Neural cell (in vitro differentiated cells): ENCODE measurements around the gene PGAP1. TPM values are rescaled to one million over a fixed set of nuclear protein-coding genes. Genes with fewer than 3 reads are reported as not detected.

Source experiments
- H2AFZ ChIP-seq: fragments of 200-600, 300-800 bp; sonication (generic), shearing (Covaris generic); 2 replicates; pipeline ENCODE4 v1.6.0; 2014; ENCODE audit warnings: low read depth, mild to moderate bottlenecking, antibody characterized with exemption, low read length, moderate library complexity
- H3F3A ChIP-seq: fragments of 200-600 bp; shearing (Covaris generic); 2 replicates; pipeline ENCODE4 v1.6.1; 2016; ENCODE audit warnings: mild to moderate bottlenecking, moderate library complexity, mixed read lengths, antibody characterized with exemption, low read length; ENCODE audit not compliant: insufficient read depth, poor library complexity, severe bottlenecking
- H3K27ac ChIP-seq: fragments of 200-600, 300-800 bp; sonication (generic), shearing (Covaris generic); 2 replicates; pipeline ENCODE4 v1.5.1; 2014; ENCODE audit warnings: mild to moderate bottlenecking, low read length, moderate library complexity
- H3K27me3 ChIP-seq: fragments of 300-800, 200-600 bp; sonication (generic), shearing (Covaris generic); 2 replicates; pipeline ENCODE4 v1.6.0; 2014; ENCODE audit warnings: mild to moderate bottlenecking, low read depth, low read length, moderate library complexity; ENCODE audit not compliant: insufficient read depth
- H3K36me3 ChIP-seq: fragments of 300-800, 200-600 bp; sonication (generic), shearing (Covaris generic); 2 replicates; pipeline ENCODE4 v1.5.1; 2014; ENCODE audit warnings: mild to moderate bottlenecking, antibody characterized with exemption, low read length, moderate library complexity; ENCODE audit not compliant: insufficient read depth
- H3K4me2 ChIP-seq: fragments of 300-800, 200-600 bp; sonication (generic), shearing (Covaris generic); 2 replicates; pipeline ENCODE4 v1.6.0; 2014; ENCODE audit warnings: mild to moderate bottlenecking, low read length
- H3K4me3 ChIP-seq: fragments of 300-800, 200-600 bp; sonication (generic), shearing (Covaris generic); 2 replicates; pipeline ENCODE4 v1.5.1; 2014; ENCODE audit warnings: mild to moderate bottlenecking, low read length, moderate library complexity
- H3K79me2 ChIP-seq: fragments of 200-600 bp; shearing (Covaris generic); replicated peaks from 2 replicates; pipeline ENCODE4 v1.6.0; 2014; ENCODE audit warnings: mild to moderate bottlenecking, low read length, moderate library complexity; ENCODE audit not compliant: insufficient read depth
- H3K9ac ChIP-seq: fragments of 300-800, 200-600 bp; sonication (generic), shearing (Covaris generic); 2 replicates; pipeline ENCODE4 v1.6.1; 2016; ENCODE audit warnings: mild to moderate bottlenecking, low read length, mixed read lengths
- H3K9me2 ChIP-seq: fragments of 200-600 bp; shearing (Covaris generic); 2 replicates; pipeline ENCODE4 v1.6.1; 2016; ENCODE audit warnings: mild to moderate bottlenecking, low read length, mixed read lengths; ENCODE audit not compliant: insufficient read depth
- H3K9me3 ChIP-seq: fragments of 200-600, 300-800 bp; sonication (generic), shearing (Covaris generic); 2 replicates; pipeline ENCODE4 v1.6.1; 2016; ENCODE audit warnings: mild to moderate bottlenecking, mixed run types, low read length, moderate library complexity, mixed read lengths
- H4K20me1 ChIP-seq: fragments of 200-600 bp; shearing (Covaris generic); 2 replicates; pipeline ENCODE4 v1.6.1; 2016; ENCODE audit warnings: mild to moderate bottlenecking, mixed run types; ENCODE audit not compliant: insufficient read depth
- CTCF ChIP-seq: fragments of 450-650 bp; IDR thresholded peaks from 2 replicates; pipeline ENCODE4 v1.5.1; 2014; ENCODE audit warnings: antibody characterized with exemption, mild to moderate bottlenecking, moderate library complexity; ENCODE audit not compliant: poor library complexity, severe bottlenecking
- EZH2 ChIP-seq: fragments of 200-600, 300-800 bp; shearing (Covaris generic), sonication (generic); IDR thresholded peaks from 2 replicates; pipeline ENCODE4 v1.6.1; 2014; ENCODE audit warnings: antibody characterized with exemption, low read length, borderline replicate concordance, mild to moderate bottlenecking; ENCODE audit not compliant: insufficient read depth, poor library complexity, severe bottlenecking
- MXI1 ChIP-seq: fragments of 450-650 bp; conservative IDR thresholded peaks from 2 replicates; pipeline ENCODE4 v1.6.1; 2014; ENCODE audit warnings: antibody characterized with exemption, mild to moderate bottlenecking; ENCODE audit not compliant: poor library complexity, severe bottlenecking
- POLR2AphosphoS5 ChIP-seq: IDR thresholded peaks from 2 replicates; pipeline ENCODE4 v1.6.1; 2012
- RAD21 ChIP-seq: fragments of 450-650 bp; conservative IDR thresholded peaks from 2 replicates; pipeline ENCODE4 v1.6.1; 2014; ENCODE audit warnings: antibody characterized with exemption, mild to moderate bottlenecking, moderate library complexity
- REST ChIP-seq: IDR thresholded peaks from 2 replicates; pipeline ENCODE4 v1.6.1; 2012; ENCODE audit warnings: borderline replicate concordance
- SMC3 ChIP-seq: fragments of 450-650 bp; conservative IDR thresholded peaks from 2 replicates; pipeline ENCODE4 v1.6.1; 2014; ENCODE audit warnings: antibody characterized with exemption, mild to moderate bottlenecking, moderate library complexity; ENCODE audit not compliant: poor library complexity
- TAF1 ChIP-seq: IDR thresholded peaks from 2 replicates; pipeline ENCODE4 v1.6.1; 2012; ENCODE audit warnings: low read depth
- polyA plus RNA-seq: library from polyadenylated mRNA; depleted of rRNA; stranded (reverse); fragments of >200 nt; gene quantifications from 2 replicates; pipeline ENCODE4 v1.2.3, GENCODE V29; 2014

Gene PGAP1
- polyA plus RNA-seq, 1 donor from 2014 or later, result 63.3 TPM

GRCh38 chr2:196961889-196962288, 35.4 kb upstream of the PGAP1 start:
- Histone ChIP-seq H3K27me3 (no peaks in the 10 kb centered on the region), H3K27ac (no peak overlapping the region), H3F3A (no peaks in the 10 kb centered on the region), H3K9me2 (no peaks in the 10 kb centered on the region), H3K36me3 (no peaks in the 10 kb centered on the region), H2AFZ (no peak overlapping the region), H3K9me3 (no peaks in the 10 kb centered on the region), H3K4me2 (no peak overlapping the region), H4K20me1 (no peaks in the 10 kb centered on the region), H3K4me3 (no peak overlapping the region), H3K79me2 (no peaks in the 10 kb centered on the region), H3K9ac (no peak overlapping the region)
- TF ChIP-seq TAF1 (no peak), EZH2 (no peak), SMC3 (no peak), REST (no peak), CTCF (no peak), MXI1 (no peak), RAD21 (no peak), POLR2AphosphoS5 (no peak)

- Histone ChIP-seq H3K9me3 (no peaks in the 10 kb centered on the region), H3K36me3 (no peaks in the 10 kb centered on the region), H3F3A (no peaks in the 10 kb centered on the region), H3K9ac (no peak overlapping the region), H3K4me2 (no peak overlapping the region), H3K27ac (no peak overlapping the region), H3K4me3 (no peak overlapping the region), H3K27me3 (no peaks in the 10 kb centered on the region), H3K79me2 (no peaks in the 10 kb centered on the region), H4K20me1 (no peaks in the 10 kb centered on the region), H2AFZ (no peak overlapping the region), H3K9me2 (no peaks in the 10 kb centered on the region)
- no peak for TF ChIP-seq CTCF
- TF ChIP-seq RAD21, result no peak
- TF ChIP-seq EZH2, result no peak
These were observed 33.3 kb upstream of the PGAP1 start for GRCh38 chr2:196959734-196960338.
